CD4-positive, alpha-beta T cell treated with Interferon alpha-2 for 1 hour (primary cell): ENCODE measurements around the gene DNASE2B.
"Not testable (repeated sequence)": the region's sequence is repeated elsewhere in the genome, so short reads cannot be mapped to it uniquely, and the experiment has no call there.

Source experiments
- DNase-seq, 2 donors: peaks; one replicate each; pipeline ENCODE4 v3.0.0-alpha.2; 2020 to 2022

DNASE2B gene

DNA sequence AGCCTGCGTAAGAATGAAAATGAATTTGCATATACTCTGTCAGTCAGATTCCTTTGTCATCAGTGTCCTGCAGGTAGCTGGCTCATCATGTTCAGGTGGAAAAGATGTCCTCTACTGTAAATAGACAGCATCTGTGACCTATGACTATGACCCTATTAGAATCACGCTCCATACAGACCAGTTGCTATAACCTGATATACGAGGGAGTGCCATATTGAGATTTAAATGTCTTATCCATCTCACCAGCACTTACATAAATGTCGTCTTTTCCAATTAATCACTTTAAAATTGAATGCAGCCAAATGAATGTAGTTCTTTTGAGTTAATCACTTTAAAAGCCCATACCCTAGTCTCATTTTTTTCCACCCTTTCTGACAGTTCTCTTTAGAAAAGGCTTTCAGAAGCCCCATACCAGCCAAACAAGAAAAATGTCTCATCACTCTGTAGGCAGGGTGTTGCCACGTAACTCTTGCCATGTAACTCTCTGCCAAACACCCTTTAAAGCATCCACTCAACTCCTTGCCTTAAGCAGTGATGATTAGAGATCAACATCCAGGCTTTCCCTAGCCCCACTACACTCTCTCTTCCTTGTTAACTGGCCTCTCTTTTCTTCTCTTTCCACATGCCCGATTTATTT, 26.3 kb downstream of the DNASE2B start:
- no peak for DNase-seq

DNA sequence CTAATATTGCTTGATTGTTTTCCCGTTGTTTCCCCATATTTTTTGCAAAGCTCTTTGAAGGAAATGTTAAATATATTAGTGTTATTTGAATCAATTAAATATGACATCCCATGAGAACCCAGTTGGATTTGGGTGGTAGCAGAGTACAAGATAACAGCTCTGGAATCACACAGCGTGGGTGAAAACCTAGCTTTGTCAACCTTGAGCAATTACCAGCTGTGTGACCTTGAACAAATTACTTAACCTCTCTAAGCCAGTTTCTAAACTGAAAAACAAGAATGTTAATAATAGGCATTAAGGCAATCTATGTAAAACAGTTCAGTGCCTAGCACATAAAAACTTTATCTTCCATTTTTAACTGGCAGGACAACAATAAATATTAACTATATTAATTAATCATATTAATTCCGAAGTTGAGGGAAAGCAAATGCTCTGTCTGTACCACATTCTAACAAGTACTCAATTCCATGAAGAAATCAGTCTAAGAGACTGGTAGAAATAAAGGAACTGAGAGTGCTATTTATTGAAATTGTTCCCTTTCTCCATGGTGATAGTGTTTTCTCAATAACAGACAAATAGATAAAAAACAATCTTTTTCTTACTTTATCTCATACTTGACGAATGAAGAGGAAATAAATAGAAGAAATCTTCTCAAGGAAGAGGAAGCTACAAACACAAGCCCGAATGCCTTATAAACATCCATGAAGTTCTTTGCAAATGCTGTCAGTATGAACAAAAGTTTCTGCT, 27.0 kb downstream of the DNASE2B start:
- no peak for DNase-seq

- no peak for DNase-seq
Measured at GRCh38 chr1:84426376-84426775, 28.1 kb downstream of the DNASE2B start.

DNA sequence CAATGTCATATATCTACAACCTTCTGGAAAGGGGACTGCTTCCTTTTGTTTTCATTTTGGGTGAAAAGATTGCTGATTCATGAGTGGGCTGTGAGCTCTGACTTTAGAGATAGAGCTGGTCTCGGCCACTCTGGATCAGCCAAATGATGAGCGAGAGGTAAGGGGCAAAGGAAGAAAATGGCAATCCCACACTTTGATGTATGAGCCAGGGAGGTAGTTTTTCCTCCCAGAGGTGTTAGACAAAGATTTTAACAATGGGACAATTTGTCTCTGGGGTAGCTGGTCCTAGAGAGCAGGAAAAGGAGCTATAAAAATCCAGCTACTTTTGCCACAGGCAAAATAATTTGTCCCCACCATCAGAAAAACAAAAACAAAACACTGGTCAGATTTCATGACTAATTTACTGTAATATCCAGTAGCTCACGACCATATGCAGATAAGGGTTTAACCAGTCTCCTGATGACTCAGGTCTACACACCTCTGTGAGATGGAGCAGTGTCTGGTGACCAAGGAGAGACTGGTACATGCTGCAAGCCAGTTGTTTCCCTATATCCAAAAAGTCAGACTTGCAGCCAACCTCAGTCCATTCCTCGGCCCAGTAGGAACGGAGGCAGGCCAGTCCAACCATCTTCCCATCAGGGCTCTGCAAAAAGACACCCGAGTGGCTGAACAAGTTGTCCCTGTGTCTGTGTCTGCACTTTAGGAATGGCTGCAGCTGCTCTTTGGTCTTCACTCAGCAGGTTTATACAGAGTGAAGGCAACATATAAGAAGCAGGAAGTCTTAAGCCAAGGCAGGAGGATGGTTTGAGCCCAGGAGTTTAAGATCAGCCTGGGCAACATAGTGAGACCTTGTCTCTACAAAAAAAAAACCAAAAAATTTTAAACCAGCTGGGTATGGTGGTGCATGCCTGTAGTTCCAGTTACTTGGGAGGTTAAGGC, 29.2 kb downstream of the DNASE2B start:
- no peak for DNase-seq

GRCh38 chr1:84428235-84428634, 30.0 kb downstream of the DNASE2B start:
- DNase-seq, result no peak

GRCh38 chr1:84429231-84429630, 30.9 kb downstream of the DNASE2B start:
- no peak for DNase-seq

- DNase-seq, result no peak
Measured at GRCh38 chr1:84430546-84430945, 32.3 kb downstream of the DNASE2B start.

GRCh38 chr1:84433258-84434080, 35.2 kb downstream of the DNASE2B start:
- peak; percentile 67 to 86 for DNase-seq

GRCh38 chr1:84434081-84434769, 35.9 kb downstream of the DNASE2B start:
- DNase-seq, result no peak

DNA sequence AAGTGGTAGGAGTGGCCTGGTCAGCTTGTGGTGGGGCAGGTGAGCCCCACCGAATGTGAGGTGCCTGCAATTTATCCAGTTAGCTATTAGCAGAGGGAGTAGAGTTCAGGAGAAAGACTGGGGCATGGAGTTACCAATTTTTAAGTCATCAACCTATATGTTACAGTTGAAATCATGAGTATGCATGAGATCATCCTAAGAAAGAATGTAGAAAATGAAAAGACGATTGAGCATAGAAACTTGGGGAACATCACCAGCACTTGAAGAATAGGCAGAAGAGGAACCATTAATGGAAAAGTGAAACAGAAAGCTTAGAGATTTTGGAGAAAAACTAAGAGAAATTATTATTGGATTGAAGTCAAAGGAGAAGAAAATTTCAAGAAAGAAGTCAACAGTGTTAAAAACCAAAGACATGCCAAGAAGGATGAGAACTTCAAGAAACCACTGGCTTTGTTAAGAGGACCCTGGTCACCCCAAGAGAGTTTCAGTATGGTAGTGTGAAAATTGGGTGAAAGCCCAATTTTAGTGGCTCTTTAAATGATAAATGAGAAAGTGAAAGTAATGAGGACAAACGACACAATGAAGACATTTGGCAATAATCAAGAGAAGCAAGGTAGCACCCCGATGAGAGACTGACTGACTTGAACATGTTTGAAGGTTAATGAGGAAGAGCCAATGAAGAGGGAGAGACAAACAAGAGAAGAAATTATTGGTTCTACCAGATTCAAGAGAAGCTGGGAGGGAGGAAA, 36.7 kb downstream of the DNASE2B start:
- DNase-seq, result peak in 1 of 2 donors; percentile 44

GRCh38 chr1:84436876-84437655, 38.8 kb downstream of the DNASE2B start:
- DNase-seq, result peak in 1 of 2 donors; percentile 19

DNA sequence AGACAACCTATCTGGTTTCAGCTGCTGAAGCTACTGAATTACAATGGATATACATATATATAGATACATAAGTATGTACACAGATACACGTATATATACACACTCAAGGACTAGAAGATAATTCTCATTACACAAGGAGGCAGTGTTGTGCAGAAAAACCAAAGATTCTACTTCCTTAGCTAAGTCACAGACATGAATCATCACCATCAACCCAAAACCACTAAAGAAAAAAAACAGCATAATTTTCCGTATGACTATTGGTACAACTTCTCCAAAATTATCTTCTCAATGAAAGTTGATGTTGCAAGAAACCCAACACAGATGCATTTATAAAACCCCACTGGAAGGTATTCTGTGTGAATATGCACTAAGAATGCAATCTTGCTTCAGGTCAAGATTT, 44.0 kb downstream of the DNASE2B start:
- peak; percentile 14 to 84 for DNase-seq

- peak in 1 of 2 donors; percentile 50 for DNase-seq
Measured at GRCh38 chr1:84442747-84443646, 44.7 kb downstream of the DNASE2B start.

GRCh38 chr1:84448704-84449103, 50.4 kb downstream of the DNASE2B start:
- DNase-seq, result not testable (repeated sequence)

DNA sequence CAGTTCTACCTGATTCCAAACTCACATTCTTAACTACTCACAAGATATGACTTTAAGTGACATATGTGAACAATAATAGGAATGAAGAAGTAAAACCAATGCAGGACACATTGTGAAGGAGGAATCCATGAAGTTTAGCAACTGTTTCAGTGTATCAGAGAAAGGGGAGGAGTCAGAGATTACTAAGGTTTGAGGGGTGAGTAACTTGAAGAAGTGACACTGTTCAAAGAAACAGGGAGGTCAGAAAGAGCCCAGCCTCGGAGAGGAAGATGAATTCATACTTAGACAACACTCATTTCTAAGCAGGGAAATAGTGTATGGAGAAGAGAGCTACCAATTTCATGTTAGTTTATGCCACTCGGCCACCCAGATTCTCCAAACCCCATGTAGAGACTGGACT, 52.6 kb downstream of the DNASE2B start:
- DNase-seq, result no peak

GRCh38 chr1:84452436-84452835, 54.2 kb downstream of the DNASE2B start:
- no peak for DNase-seq

DNA sequence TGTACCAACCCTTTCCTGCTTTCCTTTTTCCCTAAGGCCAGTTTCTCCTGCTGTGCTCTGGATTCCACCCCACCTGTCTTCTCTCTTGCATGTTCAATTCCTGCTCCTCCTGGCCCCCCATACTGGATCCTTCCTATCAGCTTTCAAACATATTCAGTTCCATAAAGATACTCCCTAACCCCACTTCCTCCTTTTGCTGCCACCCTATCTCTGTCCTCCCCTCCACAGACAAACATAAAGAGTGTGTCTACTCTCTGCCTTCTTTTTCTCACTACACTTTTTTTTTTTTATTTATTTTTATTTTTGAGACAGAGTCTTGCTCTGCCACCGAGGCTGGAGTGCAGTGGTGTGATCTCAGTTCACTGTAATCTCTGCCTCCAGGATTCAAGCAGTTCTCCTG, 63.8 kb downstream of the DNASE2B start:
- DNase-seq, result no peak
